Activated CD8-positive, alpha-beta memory T cell treated with anti-CD3 and anti-CD28 coated beads, Interleukin-2, amount 50 U/mL, for 48 hours (primary cell): ENCODE results near the gene LTBP1.
"Not testable (repeated sequence)": the region's sequence is repeated elsewhere in the genome, so short reads cannot be mapped to it uniquely, and the experiment has no call there.

Source experiments
- DNase-seq: peaks from one replicate; pipeline ENCODE4 v3.0.0-alpha.2; 2020

The LTBP1 gene

DNA sequence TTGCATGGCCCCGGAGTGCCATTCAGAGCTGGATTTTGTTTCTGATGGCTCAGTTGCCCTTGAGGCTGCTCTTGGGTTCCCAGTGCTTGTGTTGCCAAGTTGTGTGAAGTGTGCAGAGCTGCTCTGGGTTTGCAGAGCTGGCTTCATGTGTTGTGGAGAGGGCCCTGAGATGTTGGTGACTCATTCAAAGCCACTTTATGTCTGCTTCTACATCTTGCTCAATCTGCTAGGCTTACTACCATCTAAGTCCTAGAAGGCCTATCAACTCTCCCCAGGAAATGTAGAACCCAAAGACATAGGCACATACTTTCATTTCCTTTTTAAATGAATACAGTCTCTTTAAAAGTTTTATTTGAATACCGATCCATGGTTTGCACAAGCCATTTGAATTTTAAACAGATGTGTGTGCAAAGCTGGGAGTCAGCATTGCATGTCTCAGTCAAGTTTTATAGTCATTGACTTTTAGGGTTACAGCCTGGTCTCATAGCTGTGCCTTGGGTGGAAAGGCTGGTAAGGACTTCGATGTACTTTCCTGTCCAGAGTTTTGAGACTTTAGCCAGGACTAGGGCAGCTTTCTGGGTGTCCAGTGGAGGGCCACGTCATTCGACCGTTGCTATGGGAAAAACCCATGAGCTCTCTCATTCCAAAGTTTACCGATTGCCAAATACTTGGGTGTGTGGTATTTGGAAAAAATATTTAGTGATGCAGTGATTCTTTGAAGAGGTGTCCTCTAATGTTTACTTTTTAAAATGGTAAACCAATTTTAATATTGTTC is 105.0 kb downstream of the LTBP1 start:
- DNase-seq: no peak

DNA sequence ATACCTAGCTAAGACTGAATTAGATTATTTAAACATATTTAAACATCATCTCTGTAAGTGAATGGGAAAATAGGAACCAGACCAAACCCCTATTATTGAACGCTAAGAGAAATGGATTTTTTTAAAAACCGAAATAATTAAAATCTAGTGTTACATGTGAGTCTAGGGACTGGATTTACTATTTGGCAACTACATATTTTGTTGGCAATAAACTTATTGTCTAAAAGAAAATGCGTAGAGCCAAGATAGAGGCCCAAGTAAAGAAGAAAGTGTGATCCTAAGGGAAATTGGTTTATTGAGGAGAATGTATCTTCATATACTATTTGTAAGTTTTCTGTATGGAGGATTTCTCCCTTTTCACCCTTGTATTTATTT is 105.6 kb downstream of the LTBP1 start:
- DNase-seq: no peak

DNA sequence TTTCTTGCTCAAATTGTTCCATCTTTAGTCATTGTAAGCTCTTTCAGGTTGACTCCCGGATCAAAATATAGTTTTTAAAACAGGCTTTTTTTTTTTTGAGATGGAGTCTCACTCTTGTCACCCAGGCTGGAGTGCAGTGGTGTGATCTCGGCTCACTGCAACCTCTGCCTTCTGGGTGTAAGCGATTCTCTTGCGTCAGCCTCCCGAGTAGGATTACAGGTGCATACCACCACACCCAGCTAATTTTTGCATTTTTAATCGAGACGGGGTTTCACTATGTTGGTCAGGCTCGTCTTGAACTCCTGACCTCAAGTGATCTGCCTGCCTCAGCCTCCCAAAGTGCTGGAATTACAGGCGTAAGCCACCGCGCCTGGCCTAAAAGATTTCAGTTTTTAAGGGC is 106.0 kb downstream of the LTBP1 start:
- DNase-seq: not testable (repeated sequence)

DNA sequence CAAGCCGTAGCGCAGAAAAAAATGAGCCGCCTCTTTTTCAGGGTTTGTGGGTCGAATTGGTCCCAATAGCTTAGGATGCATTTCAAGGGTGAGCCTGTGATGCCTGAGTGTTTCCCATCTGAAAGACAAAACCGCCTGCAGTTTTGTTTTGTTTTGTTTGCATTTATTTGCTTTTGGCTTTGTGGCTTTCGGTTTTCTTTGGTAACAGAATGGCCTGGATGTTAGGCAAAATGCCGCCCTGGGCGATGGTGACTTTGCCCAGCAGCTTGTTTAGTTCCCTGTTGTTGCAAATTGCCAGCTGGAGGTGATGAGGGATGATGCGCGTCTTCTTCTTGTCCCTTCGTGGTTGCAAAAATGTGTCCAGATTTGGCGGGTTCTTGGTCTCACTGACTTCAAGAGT is 109.4 kb downstream of the LTBP1 start:
- DNase-seq: no peak

DNA sequence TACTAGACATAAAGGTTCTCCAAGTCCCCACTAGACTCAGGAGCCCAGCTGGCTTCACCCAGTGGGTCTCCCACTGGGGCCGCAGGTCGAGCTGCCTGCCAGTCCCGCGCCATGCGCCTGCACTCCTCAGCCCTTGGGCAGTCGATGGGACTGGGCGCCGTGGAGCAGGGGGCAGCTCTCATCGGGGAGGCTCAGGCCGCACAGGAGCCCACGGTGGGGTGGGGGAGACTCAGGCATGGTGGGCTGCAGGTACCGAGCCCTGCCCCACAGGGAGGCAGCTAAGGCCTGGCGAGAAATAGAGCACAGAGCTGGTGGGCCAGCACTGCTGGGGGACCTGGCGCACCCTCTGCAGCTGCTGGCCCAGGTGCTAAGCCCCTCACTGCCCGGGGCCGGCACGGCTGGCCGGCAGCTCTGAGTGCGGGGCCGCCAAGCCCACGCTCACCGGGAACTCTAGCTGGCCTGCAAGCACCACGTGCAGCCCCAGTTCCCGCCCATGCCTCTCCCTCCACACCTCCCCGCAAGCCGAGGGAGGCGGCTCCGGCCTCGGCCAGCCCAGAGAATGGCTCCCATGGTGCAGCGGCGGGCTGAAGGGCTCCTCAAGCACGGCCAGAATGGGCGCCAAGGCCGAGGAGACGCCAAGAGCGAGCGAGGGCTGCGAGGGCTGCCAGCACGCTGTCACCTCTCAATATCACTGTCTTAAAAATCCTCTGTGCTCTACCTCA is 110.7 kb downstream of the LTBP1 start:
- not testable (repeated sequence) for DNase-seq

DNA sequence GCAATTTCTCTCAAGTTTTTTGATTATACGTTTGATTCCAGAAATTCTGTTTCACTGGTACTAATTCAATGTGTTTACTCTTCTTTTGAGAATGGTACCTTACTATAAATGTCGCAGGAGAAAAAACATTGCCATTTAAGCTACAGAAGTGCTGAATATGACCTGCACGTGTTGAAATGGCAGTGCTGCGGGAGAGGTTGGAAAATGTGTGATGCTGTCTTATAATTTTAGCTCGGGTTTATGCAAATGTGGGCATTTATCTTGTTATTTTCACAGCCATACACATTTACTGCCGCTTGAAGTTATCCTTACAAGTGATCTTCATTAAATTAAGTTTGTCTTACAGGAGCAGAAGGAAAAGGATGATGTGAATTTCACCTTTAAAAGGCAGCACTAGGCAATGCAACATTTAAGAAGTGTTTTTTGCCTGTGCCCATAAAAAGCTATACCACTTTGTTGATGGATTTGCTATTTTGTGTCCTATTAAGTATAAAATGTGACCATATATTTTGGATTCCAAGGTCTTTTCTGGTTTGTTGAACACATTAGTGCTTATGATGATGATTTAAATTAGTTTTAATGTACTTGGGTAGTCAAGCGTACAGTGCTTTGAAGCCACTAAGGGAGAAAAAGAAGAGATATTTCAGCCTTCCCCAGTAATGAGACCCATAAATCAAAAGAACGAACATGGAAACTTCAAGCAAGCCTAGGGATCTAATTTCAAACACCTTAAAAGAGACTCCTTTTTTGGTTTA is 112.1 kb downstream of the LTBP1 start:
- no peak for DNase-seq

DNA sequence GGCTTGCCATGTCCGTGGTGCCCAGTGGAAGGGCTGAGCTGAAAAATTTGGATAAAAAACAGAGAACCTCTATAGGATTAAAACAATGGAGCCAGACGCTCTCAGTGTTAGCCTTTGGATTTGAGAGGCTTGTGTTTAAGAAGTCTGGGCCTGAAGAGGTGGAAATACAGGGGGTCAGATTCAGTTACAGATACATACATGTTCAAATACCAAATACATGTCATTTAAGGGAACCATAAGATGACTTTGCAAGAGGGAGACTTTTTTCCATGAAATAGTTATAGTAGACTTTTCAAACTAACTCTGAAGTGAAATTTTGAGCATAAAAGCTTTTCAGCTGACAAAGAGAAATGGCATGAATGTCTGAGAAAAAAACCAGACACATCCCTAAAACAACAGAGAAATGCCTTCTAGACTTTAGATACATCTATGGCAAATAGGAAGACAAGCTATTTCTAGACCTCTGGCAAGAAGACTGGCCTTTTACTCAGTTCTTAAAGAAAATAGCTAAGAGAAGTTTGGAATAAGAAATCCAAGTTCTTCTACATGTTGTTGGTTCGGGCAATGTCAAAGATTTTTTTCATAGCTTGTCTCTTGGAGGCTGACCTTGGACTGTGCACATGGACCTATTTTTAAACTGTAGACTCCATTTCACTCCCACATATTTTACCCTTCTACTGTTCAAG is 112.9 kb downstream of the LTBP1 start:
- no peak for DNase-seq

DNA sequence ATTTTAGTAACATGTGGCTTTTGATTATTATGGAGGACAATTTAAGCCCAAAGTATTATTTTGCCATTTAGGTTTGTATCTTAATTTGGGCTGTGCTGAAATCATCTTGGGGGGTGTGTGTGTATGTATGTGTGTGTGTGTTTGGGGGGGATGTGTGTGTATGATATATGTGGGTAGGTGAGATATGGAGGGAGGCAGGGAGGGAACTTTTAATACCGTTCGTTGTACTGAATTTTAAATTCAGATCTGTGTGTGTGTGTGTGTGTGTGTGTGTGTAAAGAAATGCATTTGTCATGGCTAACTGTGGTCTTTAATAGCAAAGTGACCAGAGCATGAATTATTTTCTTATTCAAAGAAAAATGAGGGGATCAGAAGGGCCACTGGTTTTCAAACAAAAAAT is 113.7 kb downstream of the LTBP1 start:
- DNase-seq: no peak

DNA sequence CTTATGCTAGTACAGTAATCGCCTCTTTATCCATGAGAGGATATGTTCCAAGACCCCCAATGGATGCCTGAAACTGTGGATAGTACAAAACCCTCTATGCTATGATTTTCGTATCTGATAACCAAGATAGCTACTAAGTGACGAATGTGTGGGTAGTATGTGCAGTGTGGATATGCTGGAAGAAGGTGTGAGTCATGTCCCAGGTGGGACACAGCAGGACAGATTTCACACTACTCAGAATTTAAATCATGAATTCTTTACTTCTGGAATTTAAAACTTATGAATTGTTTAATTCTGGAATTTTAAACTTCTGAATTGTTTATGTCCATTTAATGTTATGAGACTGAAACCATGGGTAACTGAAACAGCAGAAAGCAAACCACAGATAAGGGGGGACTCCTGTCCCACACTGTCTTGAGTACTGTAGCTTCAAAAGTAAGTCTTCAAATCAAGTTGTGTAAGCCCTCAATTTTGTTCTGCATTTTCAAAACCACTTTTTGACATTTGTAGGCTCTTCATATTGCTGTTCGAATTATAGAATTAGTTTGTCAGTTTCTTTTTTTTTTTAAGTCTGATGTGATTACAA is 116.0 kb downstream of the LTBP1 start:
- DNase-seq: no peak

DNA sequence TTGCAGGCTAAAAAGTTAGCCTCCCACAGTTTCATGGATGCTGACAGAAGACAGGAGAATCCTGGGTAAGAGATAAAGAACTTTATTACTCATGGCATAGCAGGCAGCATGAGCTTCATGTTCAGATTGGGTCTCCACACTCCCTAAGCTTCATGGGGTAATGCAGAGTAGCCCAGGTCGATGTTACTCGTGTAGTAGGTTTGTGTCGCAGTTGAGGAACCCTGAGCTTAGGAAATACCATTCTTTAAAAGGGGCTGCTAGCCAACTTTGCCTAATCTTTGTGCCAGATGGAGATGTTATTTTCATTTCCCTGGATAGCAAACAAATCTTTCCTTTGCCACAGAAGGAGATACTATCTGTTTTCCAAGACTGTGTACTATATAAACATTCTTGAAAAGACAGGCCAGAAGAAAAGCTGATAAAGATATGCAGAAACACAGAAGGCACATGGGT is 117.6 kb downstream of the LTBP1 start:
- DNase-seq: no peak

DNA sequence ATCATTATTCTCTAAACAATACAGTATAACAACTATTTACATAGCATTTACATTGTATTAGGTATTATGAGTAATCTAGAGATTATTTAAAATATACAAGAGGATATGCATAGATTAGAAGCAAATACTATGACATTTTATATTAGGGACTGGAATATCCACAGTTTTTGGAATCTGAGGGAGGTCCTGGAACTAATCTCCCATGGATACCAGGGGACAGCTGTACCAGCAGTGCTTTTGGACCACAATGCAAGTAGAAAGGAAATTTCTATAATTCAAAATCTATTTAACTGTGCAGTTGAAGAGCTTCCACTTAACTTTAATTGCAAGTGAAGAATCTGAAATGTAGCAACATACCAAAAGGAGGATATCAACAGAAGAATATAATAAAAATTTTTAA is 120.8 kb downstream of the LTBP1 start:
- DNase-seq: no peak

DNA sequence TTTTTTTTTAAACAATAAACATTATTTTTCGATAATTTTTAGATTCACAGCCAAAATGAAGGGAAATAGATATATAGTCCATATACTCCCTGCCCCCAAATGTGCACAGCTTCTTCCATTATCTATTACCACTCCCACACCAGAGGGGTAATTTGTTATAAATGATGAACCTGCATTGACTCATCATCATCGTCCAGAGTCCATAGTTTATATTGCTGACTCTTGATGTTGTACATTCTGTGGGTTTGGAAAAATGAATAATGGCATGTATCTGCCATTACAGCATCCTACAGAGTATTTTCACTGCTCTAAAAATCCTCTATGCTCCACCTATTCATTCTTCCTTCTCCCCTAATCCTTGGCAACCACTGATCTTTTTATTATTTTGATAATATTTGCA is 121.5 kb downstream of the LTBP1 start:
- no peak for DNase-seq

DNA sequence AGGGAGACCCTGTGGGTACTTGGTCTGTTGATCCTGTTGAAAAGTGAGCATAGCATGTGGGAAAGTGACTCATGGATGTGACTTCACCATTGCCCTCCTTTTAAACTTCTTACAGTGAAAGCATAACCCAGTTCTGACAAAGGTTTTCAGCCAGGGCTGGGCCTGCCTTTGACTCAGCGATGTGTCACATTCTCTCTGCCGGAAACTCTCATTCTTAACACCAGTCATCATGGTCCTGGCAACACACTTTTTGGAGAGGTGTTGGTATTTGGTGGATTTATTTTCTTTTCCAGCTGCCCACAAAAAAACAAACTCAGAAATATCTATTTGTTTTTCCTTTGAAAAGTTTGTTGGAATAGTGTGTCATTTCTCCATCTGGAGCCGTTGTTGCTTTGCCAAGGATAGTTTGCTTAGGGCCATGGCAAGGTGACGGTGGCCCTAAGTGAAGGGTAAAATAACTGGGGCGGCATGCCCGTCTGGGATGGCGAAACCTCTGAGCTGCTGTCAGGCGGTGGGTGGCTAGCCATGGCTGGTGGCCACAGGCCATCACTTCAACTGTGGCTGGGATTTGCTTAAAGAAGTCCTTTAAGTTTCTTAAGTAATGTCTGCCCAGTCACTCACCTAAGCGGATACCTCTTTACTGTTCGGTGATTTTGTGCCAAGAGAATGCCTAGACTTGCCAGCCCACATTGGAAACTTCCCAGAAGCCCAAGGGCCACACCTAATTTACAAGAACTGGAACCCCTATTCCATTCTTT is 123.3 kb downstream of the LTBP1 start:
- DNase-seq: peak; percentile 64

DNA sequence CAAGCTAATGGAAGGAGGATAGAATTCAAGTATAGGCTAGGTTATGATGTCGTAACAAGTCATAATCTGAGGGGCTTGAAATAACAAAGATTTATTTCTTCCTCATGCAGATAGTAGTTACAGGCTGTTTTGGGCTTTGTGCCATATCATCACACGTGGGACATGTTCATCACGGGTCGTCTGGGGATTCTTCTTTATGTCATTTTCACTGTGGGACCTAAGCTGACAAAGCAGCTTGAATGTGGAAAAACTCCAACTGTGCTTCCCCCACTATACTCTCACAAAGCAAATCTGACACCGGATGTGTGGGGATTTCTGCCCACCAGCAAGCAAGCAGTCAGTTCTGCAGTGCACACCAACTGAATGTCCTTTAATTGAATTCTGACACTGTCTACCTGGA is 124.8 kb downstream of the LTBP1 start:
- no peak for DNase-seq

DNA sequence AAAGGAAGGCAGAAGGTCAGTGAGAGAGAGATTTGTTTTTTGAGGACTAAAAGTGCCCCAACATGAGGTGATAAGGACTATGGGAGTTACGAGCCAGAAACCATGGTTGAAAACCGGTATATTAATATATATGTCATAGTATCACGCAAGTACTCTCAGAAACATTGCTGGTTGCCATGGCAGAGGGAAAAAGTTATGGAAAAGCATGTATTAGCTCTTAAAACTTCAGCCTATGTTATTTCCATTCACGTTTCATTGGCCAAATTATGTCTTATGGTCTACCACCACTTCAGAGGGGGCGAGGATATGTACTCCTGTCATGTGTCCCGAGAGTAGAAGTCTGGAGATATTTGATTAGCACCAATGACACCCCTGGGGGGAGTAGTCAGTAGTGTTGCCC is 125.9 kb downstream of the LTBP1 start:
- no peak for DNase-seq

DNA sequence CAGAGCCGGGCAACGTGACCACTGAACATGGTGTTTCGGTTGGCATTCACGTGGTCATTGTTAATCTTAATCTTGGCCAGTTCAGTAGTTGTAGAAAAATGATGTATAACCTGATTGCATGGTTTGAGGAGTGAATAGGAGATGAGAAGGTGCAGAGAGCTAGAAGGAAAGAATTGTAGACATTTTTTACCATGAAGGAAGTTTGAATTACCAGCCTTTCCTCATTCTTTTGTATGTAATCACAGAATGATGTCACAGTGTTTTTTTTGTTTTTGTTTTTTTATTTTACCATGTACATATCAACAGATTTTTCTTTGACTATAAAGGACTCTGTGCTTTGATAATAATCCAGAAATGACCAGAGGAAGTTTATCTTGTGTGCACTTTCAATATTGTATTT is 126.3 kb downstream of the LTBP1 start:
- no peak for DNase-seq

DNA sequence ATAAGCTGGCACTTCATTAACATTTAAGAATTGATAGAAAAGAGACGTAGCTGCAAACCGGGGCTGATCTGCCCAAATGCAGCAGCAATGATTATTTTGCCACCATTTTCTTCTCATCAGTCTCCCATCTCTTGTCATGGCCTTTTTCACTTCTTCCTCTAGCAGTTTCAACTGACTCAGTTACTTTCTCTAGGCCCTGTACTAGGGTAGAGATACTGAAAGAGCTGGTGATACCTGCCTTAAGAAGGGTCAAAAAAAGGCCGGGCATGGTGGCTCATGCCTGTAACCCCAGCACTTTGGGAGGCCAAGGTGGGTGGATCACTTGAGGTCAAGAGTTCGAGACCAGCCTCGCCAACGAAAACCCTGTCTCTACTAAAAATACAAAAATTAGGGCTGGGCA is 127.4 kb downstream of the LTBP1 start:
- DNase-seq: no peak

DNA sequence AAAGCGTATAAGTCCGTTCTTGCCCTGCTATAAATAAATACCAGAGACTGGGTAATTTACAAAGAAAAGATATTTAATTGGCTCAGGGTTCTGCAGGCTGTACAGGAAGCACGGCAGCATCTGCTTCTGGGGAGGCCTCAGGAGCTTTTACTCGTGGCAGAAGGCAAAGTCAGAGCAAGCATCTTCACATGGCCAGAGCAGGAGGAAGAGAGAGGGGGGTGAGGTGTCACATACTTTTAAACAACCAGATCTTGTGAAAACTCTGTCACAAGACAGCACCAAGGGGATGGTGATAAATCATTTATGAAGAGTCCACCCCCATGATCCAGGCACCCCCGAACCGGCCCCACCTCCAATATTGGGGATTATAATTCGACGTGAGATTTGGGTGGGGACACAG is 130.6 kb downstream of the LTBP1 start:
- no peak for DNase-seq

DNA sequence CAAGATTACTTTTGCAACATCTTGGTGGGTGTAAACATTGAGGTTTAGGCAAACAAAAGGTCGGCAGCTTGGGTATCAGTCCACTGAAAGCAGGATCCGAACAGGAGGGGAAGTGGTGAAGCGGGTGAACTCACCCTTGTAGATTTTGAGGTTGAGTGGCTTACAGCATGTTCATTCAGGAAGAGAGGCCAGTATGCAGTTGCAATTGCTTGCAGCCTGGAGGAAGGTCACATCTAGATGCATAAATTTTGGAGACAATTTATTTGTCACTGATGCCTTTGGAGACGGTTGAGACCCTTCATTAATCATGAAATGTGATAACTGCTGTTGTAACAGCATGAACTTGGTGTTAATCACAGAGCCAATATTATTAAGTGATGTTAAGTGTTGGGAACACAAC is 131.1 kb downstream of the LTBP1 start:
- no peak for DNase-seq

DNA sequence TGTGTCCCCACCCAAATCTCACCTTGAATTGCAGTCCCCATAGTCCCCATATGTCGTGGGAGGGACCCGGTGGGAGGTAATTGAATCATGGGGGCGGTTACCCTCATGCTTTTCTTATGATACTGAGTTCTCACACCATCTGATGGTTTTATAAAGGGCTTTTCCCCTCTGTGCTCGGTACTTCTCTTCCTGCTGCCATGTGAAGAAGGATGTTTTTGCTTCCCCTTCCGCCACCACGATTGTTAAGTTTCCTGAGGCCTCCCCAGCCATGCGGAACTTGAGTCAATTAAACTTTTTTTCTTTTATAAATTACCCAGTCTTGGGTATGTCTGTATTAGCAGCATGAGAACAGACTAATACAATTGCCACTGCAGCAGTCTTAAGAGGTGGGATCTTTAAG is 134.9 kb downstream of the LTBP1 start:
- DNase-seq: no peak

DNA sequence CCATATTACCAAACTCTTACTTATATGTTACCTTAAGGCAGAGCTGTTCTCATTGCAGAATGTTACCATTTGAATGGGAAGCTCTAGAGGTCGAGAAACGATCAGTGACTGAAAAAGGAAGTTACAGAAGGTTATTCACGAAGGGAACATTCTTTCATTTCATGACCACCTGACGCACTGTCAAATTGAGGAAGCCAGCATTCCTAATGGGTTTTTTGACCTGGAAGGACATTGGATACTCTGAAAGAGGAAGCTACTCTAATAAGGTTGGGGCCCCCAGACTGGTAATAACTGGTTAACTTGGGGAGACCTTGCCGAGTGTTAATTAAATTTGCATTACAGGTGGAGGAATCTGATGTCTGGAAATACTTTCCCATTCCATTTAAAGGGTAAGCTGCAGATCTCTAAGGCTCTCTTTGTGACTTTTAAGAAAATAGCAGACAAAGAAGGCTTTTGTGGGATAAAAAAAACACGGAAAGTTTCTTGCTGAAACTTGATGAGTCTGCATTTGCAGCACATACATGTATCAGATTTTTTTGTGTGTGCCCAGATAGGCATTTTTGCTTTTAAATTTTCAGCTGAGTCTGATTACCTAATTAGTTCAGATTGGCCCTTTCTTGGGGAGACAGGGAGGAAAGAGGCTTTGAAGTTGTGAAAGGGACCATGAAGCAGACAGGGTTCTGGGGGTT is 137.1 kb downstream of the LTBP1 start:
- no peak for DNase-seq

DNA sequence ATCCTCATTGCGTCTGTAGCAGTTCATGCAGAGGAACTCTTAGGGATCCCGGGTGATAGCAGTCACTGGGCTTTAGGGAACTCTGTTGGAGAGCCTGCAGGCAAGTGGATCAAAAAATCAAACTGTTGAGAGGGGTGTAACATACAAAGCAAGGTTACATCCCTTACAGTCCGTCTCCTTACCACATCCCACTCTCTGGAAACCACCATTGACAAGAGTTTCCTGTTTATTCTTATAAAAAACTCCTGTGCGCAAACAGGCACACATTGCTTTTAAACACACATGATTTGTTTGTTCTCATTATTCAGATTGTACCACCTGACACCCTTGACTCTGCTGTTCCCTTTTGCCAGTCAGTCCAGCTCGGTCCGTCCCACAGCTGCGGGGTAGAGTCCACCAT is 137.7 kb downstream of the LTBP1 start:
- DNase-seq: no peak
